DMS153 (cell line): ENCODE data around the gene GJC1.
A peak's percentile ranks its signal among the peaks of the same experiment; 100 is the strongest.

Experiments used
- DNase-seq: peaks from one replicate; lab custom pipeline; 2025; lab: John Stamatoyannopoulos, UW

Gene GJC1

DNA sequence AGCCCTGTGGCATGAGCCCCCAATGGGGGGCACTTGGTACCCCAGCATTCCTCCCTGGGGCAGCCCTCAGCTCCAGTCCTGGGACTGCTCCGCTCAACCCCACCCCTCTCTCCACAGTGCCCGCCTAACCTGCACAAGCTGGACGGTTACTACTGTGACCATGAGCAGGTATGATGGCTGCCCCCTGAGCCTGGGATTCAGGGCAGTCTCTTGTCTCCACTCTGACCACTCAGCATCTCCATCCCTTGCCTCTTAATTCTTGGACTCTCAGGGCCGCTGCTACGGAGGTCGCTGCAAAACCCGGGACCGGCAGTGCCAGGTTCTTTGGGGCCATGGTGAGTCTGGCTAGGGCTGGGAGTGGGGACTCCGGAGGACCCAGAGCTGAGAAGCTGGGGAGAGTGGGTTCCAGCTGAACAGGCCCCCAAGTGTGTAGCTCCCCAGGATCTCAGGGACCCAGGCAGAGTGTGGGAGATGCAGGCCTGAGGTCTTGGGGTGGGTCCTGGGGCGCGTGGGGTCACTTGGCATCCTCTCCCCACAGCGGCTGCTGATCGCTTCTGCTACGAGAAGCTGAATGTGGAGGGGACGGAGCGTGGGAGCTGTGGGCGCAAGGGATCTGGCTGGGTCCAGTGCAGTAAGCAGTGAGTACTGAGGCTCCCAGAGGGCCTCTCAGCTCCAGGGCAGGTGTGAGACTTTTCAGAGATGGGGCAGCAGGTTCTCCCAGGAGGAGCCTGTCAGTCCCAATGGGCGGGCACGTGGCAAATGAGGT, 53.3 kb downstream of the GJC1 start:
- DNase-seq, result no peak

GRCh38 chr17:44775838-44776621, 54.1 kb downstream of the GJC1 start:
- no peak for DNase-seq

GRCh38 chr17:44775136-44775837, 54.8 kb downstream of the GJC1 start:
- DNase-seq, result peak; percentile 95

- DNase-seq, result peak; percentile 50
Measured at GRCh38 chr17:44774271-44775135, 55.6 kb downstream of the GJC1 start.

GRCh38 chr17:44773140-44773539, 56.9 kb downstream of the GJC1 start:
- DNase-seq, result no peak

- DNase-seq, result no peak
Measured at GRCh38 chr17:44772308-44773045, 57.6 kb downstream of the GJC1 start.

- DNase-seq, result no peak
Measured at GRCh38 chr17:44770166-44770925, 59.7 kb downstream of the GJC1 start.

DNA sequence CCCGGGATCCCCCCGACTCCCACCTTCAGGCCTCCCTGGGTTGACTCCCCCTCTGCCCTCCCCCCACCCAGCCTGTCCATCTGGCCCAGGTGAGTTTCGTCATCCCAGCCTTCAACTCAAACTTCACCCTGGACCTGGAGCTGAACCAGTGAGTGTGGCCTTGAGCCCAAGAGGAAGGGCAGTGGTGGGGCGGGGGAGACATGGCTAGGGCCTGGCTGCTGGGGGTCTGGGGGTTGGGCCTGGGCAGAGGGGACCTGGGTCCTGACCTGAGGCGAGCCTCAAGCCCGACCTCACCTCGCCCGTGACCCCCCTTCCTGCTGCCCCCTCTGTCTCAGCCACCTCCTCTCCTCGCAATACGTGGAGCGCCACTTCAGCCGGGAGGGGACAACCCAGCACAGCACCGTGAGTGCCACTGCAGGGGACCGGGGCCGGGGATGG, 60.4 kb downstream of the GJC1 start:
- DNase-seq, result no peak

DNA sequence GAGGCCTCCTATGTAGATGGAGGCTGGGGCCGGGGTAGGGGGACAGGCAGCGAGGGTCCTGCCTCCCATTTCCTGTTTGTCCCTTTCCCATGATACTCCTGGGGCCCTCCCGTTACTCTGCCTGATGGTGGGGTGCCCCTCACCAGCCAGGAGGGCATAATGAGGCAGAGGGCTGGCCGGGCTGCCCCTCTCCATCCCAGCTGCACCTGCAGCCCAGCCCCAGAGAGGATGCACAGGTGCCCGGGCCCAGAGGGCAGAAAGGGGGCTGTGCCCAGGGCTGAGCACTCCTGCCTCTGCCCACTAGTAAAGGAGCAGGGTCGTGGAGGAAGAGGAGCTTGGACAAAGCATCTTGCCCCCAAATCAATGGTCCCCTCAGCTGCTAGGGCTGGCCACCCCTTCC, 60.9 kb downstream of the GJC1 start:
- no peak for DNase-seq

DNA sequence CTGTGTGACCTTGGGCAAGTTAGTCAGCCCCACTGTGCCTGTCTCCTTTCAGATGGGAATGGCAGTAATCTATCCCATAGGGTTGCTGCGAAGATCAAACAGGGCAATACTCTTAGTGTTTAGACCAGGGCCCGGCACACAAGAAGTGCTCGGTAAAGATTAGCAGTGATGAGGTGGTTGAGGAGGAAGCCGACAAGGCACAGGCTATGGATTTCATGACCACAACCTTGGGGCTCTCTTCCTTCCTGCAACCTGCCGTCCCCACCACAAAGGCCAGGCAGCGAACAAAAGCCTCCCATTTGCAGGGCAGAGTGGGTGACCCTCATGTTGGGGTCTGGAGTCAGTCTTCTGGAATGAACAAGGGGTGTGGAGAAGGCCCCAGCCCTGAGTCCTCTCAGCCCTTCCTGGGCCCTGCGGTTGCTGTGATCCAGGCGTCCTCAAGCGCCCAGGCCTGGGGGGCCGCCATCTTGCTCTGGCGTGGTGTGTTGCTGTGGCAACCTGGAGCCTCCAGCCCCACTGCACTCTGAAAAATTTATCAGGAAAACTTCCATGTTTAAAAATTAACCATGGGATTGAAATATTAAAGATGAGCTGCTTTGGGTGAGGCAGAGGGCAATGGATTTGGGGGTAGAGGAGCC, 61.5 kb downstream of the GJC1 start:
- DNase-seq, result no peak

DNA sequence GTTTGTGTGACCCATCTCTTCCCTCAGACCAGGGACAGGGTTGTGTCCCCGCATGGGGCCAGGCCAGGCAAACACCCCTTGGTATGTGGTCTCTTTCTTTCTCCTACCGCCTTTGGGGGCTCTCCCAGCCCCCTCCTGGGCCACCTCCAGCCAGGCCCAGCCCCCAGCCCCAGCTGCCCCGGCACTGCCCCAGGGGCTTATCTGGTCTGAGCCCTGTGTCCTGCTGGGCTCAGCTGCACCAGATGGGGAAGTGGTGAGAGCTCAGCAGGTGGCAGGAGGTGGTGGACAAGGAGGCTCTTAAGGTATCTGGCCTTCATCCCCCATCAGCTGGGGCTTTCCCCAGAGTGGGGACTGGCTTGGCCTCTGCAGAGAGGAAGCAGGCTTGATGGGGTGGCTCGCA, 62.6 kb downstream of the GJC1 start:
- no peak for DNase-seq

DNA sequence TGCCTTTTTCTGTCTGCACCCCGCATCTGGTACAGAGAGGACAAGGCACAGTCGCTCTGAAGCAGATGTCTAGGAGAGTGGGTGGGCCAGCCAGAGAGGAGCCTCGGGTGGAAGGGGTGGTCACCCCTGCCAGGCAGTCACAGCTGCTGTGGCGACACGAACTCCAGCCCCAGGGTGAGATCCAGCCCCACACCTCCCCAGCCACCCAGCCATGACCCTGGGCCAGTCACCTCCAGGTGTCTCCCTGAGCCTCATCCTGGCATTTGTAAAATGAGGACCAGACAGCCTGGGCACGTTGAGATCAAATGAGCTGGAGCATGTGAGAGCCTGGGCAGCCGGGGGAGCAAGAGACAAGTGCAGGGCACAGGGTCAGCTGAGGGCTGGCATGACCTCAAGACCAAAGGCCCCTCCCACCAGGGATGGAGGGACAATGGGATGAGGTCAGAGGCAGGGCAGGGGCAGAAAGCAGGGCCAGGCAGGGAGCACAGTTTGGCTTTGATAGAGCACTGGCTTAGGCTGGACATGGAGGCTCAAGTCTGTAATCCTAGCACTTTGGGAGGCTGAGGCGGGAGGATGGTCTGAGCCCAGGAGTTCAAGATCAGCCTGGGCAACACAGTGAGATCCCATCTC, 63.6 kb downstream of the GJC1 start:
- DNase-seq, result no peak

- DNase-seq, result no peak
Measured at GRCh38 chr17:44765965-44766364, 64.1 kb downstream of the GJC1 start.

GRCh38 chr17:44763170-44763569, 66.9 kb downstream of the GJC1 start:
- no peak for DNase-seq

- DNase-seq, result no peak
Measured at GRCh38 chr17:44761932-44762810, 67.9 kb downstream of the GJC1 start.

DNA sequence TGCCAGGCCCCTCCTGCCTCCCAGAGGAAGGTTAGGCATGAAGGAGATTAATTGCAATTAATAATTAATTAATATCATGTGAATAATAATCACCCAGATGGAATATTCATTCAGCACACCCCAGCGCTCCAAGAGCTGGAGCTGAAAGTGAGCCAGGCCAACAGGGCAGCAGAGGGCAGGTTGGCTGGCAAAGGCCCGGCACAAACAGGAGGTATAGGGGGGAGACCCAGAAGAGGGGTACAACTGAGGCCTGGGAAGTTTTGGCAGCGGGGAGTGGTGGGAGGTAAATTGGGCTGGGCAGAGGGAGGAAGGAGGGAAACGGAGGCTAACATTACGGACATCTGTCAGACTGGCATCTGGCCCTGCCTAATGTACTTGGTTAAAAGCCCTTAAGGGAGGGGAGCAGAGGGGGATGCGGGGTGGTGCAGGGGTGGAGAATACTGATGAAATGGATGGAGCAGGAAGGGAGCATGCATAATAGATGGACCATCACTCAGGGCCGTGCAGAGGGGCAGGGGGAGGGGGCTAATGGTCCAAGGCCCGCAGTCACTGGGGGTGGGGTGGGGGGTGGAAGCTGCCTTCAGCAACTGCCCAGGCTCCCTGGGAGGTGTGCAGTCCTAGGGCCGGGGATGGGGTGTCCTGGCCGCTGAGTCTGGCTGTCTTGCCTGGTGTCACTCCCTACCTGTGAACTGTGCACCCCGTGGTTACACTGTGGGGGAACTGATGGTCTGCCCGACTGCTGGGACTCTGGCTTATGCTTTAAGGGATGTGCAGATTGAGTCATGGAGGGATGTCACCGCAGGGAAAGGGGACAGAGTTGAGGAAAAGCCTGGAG, 69.4 kb downstream of the GJC1 start:
- DNase-seq, result no peak

GRCh38 chr17:44759916-44760243, 70.2 kb downstream of the GJC1 start:
- DNase-seq, result no peak
